Chondrocyte (in vitro differentiated cells): Measurements from ENCODE around the gene GALNT1. TPM values are rescaled to one million over a fixed set of nuclear protein-coding genes. Genes with fewer than 3 reads are reported as not detected.

Experiments used
- DNase-seq: peaks from one replicate; pipeline ENCODE4 v3.0.0; 2021; ENCODE audit warnings: mixed read lengths, low spot score
- H3K27ac Mint-ChIP-seq: one replicate; pipeline ENCODE4 v1.8.0; 2021; ENCODE audit warnings: mild to moderate bottlenecking, moderate library complexity, mixed read lengths; ENCODE audit not compliant: unreplicated experiment
- H3K27me3 Mint-ChIP-seq: 2 replicates; pipeline ENCODE4 v1.8.0; 2021; ENCODE audit warnings: low read depth, mixed read lengths
- H3K36me3 Mint-ChIP-seq: 2 replicates; pipeline ENCODE4 v1.8.0; 2021; ENCODE audit warnings: low read depth, mixed read lengths
- H3K4me1 Mint-ChIP-seq: 2 replicates; pipeline ENCODE4 v1.8.0; 2021; ENCODE audit warnings: low read depth, mild to moderate bottlenecking, mixed read lengths
- H3K4me3 Mint-ChIP-seq: one replicate; pipeline ENCODE4 v1.8.0; 2021; ENCODE audit warnings: mild to moderate bottlenecking, moderate library complexity, mixed read lengths; ENCODE audit not compliant: unreplicated experiment
- H3K9me3 Mint-ChIP-seq: 2 replicates; pipeline ENCODE4 v1.8.0; 2021; ENCODE audit warnings: low read depth, mixed read lengths
- CTCF ChIP-seq: fragments of 200-600 bp; sonication (generic); IDR thresholded peaks from 2 replicates; pipeline ENCODE4 v1.5.0; 2021; ENCODE audit warnings: antibody characterized with exemption, mild to moderate bottlenecking, moderate library complexity
- total RNA-seq: library from RNA; stranded (reverse); gene quantifications from 3 replicates; pipeline ENCODE4 v1.2.1, GENCODE V29; 2021

GALNT1 gene
- total RNA-seq, 1 donor from 2014 or later: 228 TPM

- H3K4me1 Mint-ChIP-seq: peaks cover 9% of the 10 kb centered on the region
- no peak for TF ChIP-seq CTCF
Observed at GRCh38 chr18:35689728-35690127, 108.2 kb downstream of the GALNT1 start.

GRCh38 chr18:35691625-35692024 is 110.1 kb downstream of the GALNT1 start:
- no peak for DNase-seq
- Mint-ChIP-seq H3K4me3 (no peak overlapping the region), H3K9me3 (no peaks in the 10 kb centered on the region), H3K27ac (no peak overlapping the region), H3K36me3 (peaks cover 8% of the 10 kb centered on the region), H3K4me1 (peaks cover 9% of the 10 kb centered on the region), H3K27me3 (no peaks in the 10 kb centered on the region)
- TF ChIP-seq CTCF: no peak

More at GRCh38 chr18:35689728-35690127, 108.2 kb downstream of the GALNT1 start:
- Mint-ChIP-seq H3K9me3 (no peaks in the 10 kb centered on the region), H3K27me3 (no peaks in the 10 kb centered on the region), H3K36me3 (peaks cover 11% of the 10 kb centered on the region), H3K4me3 (no peak overlapping the region), H3K27ac (no peak overlapping the region)
- no peak for DNase-seq

GRCh38 chr18:35692866-35693265 is 111.3 kb downstream of the GALNT1 start:
- H3K4me1 Mint-ChIP-seq: peaks cover 9% of the 10 kb centered on the region
- peaks cover 9% of the 10 kb centered on the region for H3K36me3 Mint-ChIP-seq
- H3K27ac Mint-ChIP-seq: no peak overlapping the region
- H3K27me3 Mint-ChIP-seq: no peaks in the 10 kb centered on the region
- H3K9me3 Mint-ChIP-seq: no peaks in the 10 kb centered on the region
- H3K4me3 Mint-ChIP-seq: no peak overlapping the region
- no peak for DNase-seq
- TF ChIP-seq CTCF: no peak

GRCh38 chr18:35693829-35694228 is 112.3 kb downstream of the GALNT1 start:
- Mint-ChIP-seq H3K36me3 (peaks cover 7% of the 10 kb centered on the region), H3K4me3 (no peak overlapping the region), H3K9me3 (no peaks in the 10 kb centered on the region), H3K4me1 (peaks cover 2% of the 10 kb centered on the region), H3K27ac (no peak overlapping the region), H3K27me3 (no peaks in the 10 kb centered on the region)
- no peak for DNase-seq
- no peak for TF ChIP-seq CTCF

GRCh38 chr18:35694808-35695207 is 113.3 kb downstream of the GALNT1 start:
- no peak for TF ChIP-seq CTCF
- H3K9me3 Mint-ChIP-seq: no peaks in the 10 kb centered on the region
- H3K27me3 Mint-ChIP-seq: no peaks in the 10 kb centered on the region
- no peak overlapping the region for H3K27ac Mint-ChIP-seq
- DNase-seq: no peak
- H3K4me1 Mint-ChIP-seq: no peaks in the 10 kb centered on the region
- no peak overlapping the region for H3K4me3 Mint-ChIP-seq
- H3K36me3 Mint-ChIP-seq: peaks cover 8% of the 10 kb centered on the region
